SK-N-SH (cell line): ENCODE results near the gene IL11RA. TPM values are rescaled to one million over a fixed set of nuclear protein-coding genes. Genes with fewer than 3 reads are reported as not detected.

Experiments used
- CTCF ChIA-PET: fragments of 300-600, 350-600 bp; formaldehyde crosslinking; extraction: SDS; loops from one replicate; lab custom pipeline; 2021; lab: Yijun Ruan, JAX
- POLR2A ChIA-PET: fragments of 350-600 bp; sonication (Branson Sonifier 250); formaldehyde crosslinking; extraction: SDS; loops from one replicate; lab custom pipeline; 2020; ENCODE audit warnings: antibody characterized with exemption, inconsistent platforms; lab: Yijun Ruan, JAX
- DNase-seq: peaks from one replicate; pipeline ENCODE4 v3.0.0; 2012
- H2AFZ ChIP-seq: fragments of 200-600 bp; sonication (generic); 2 replicates; pipeline ENCODE4 v1.8.1; 2016; ENCODE audit warnings: antibody characterized with exemption, mild to moderate bottlenecking, low read depth
- H3F3A ChIP-seq: fragments of 200-600 bp; sonication (generic); replicated peaks from 2 replicates; pipeline ENCODE3; 2016; ENCODE audit warnings: antibody characterized with exemption, mild to moderate bottlenecking; ENCODE audit not compliant: insufficient read depth
- H3K27ac ChIP-seq, 2 experiments: fragments of 200-500 bp in 1 of 2; fragments of 200-600 bp in 1 of 2; sonication (Bioruptor generic) in 1 of 2; sonication (generic), shearing (Covaris generic) in 1 of 2; 2 replicates each; pipeline versions ENCODE4 v1.5.1 to v1.6.1; 2014 to 2016; ENCODE audit warnings: low read depth in 2 of 2, inconsistent platforms in 1 of 2, low read length in 1 of 2, mild to moderate bottlenecking in 1 of 2, mixed read lengths in 1 of 2
- H3K27me3 ChIP-seq: fragments of 200-600 bp; sonication (generic), shearing (Covaris generic); 2 replicates; pipeline ENCODE4 v1.6.1; 2016; ENCODE audit warnings: mixed run types; ENCODE audit not compliant: insufficient read depth
- H3K36me3 ChIP-seq, 2 experiments: fragments of 200-500 bp in 1 of 2; fragments of 200-600 bp in 1 of 2; sonication (Bioruptor generic) in 1 of 2; sonication (generic) in 1 of 2; replicated peaks in 1 of 2; 2 replicates each; pipeline versions ENCODE3 to v1.5.1; 2014 to 2016; ENCODE audit warnings: low read length in 1 of 2, mild to moderate bottlenecking in 1 of 2; ENCODE audit not compliant: insufficient read depth in 2 of 2, control insufficient read depth in 1 of 2
- H3K4me1 ChIP-seq, 2 experiments: fragments of 200-500 bp in 1 of 2; fragments of 200-600 bp in 1 of 2; sonication (Bioruptor generic) in 1 of 2; sonication (generic), shearing (Covaris generic) in 1 of 2; 2 replicates each; pipeline versions ENCODE4 v1.5.1 to v1.6.1; 2014 to 2016; ENCODE audit warnings: low read depth in 1 of 2, low read length in 1 of 2, mixed run types in 1 of 2; ENCODE audit not compliant: insufficient read depth in 2 of 2, control insufficient read depth in 1 of 2
- H3K4me2 ChIP-seq: fragments of 200-600 bp; sonication (generic), shearing (Covaris generic); 2 replicates; pipeline ENCODE4 v1.6.1; 2017; ENCODE audit warnings: mixed run types
- H3K4me3 ChIP-seq, 2 experiments: fragments of 200-500 bp in 1 of 2; fragments of 200-600 bp in 1 of 2; sonication (Bioruptor generic) in 1 of 2; sonication (generic), shearing (Covaris generic) in 1 of 2; 2 replicates each; pipeline versions ENCODE4 v1.5.1 to v1.8.1; 2014 to 2016; ENCODE audit warnings: low read depth in 2 of 2, inconsistent platforms in 1 of 2, low read length in 1 of 2, mild to moderate bottlenecking in 1 of 2, mixed read lengths in 1 of 2, moderate library complexity in 1 of 2
- H3K79me2 ChIP-seq: fragments of 200-600 bp; sonication (generic); 2 replicates; pipeline ENCODE4 v1.8.1; 2017; ENCODE audit warnings: mild to moderate bottlenecking; ENCODE audit not compliant: insufficient read depth
- H3K9ac ChIP-seq: fragments of 200-600 bp; sonication (generic); 2 replicates; pipeline ENCODE4 v1.6.1; 2017; ENCODE audit warnings: mixed run types
- H3K9me2 ChIP-seq: fragments of 200-600 bp; sonication (generic); 2 replicates; pipeline ENCODE4 v1.6.1; 2017; ENCODE audit warnings: mixed run types
- H3K9me3 ChIP-seq: fragments of 200-600 bp; sonication (generic); 2 replicates; pipeline ENCODE4 v1.6.1; 2017; ENCODE audit warnings: mixed run types, mild to moderate bottlenecking, moderate library complexity
- H4K20me1 ChIP-seq: fragments of 200-600 bp; sonication (generic); 2 replicates; pipeline ENCODE4 v1.6.1; 2017; ENCODE audit warnings: mild to moderate bottlenecking, mixed run types; ENCODE audit not compliant: insufficient read depth
- CHD2 ChIP-seq: fragments of 150-350 bp; IDR thresholded peaks from 2 replicates; pipeline ENCODE4 v1.6.1; 2018; ENCODE audit warnings: low read length; ENCODE audit not compliant: partially characterized antibody
- CTCF ChIP-seq: fragments of 200-600 bp; sonication (generic); IDR thresholded peaks from 2 replicates; pipeline ENCODE4 v1.6.1; 2017; ENCODE audit warnings: antibody characterized with exemption, mild to moderate bottlenecking, moderate library complexity
- EZH2phosphoT487 ChIP-seq: fragments of 200-600 bp; sonication (generic); IDR thresholded peaks from 2 replicates; pipeline ENCODE4 v1.6.1; 2017; ENCODE audit warnings: low read depth, mixed run types, mild to moderate bottlenecking, antibody characterized with exemption, moderate library complexity, borderline replicate concordance
- IRF3 ChIP-seq: fragments of 150-350 bp; IDR thresholded peaks from 2 replicates; pipeline ENCODE4 v1.6.1; 2016; ENCODE audit warnings: mild to moderate bottlenecking, low read depth, low read length
- MXI1 ChIP-seq: IDR thresholded peaks from 2 replicates; pipeline ENCODE4 v1.6.1; 2012; ENCODE audit warnings: mild to moderate bottlenecking, low read depth, low read length, improper control_type of control experiment
- NFIC ChIP-seq: IDR thresholded peaks from 2 replicates; pipeline ENCODE4 v1.4.0; 2012; ENCODE audit warnings: borderline replicate concordance
- POLR2AphosphoS5 ChIP-seq: IDR thresholded peaks from 2 replicates; pipeline ENCODE4 v1.6.1; 2012; ENCODE audit warnings: low read depth, low read length
- RAD21 ChIP-seq: IDR thresholded peaks from 2 replicates; pipeline ENCODE4 v1.6.1; 2012; ENCODE audit warnings: mild to moderate bottlenecking, low read length
- SMC3 ChIP-seq: IDR thresholded peaks from 2 replicates; pipeline ENCODE4 v1.6.1; 2012; ENCODE audit warnings: low read depth, low read length, improper control_type of control experiment
- TAF1 ChIP-seq: IDR thresholded peaks from 2 replicates; pipeline ENCODE4 v1.6.1; 2012; ENCODE audit warnings: low read depth, mild to moderate bottlenecking, low read length, moderate library complexity, borderline replicate concordance
- TEAD4 ChIP-seq: IDR thresholded peaks from 2 replicates; pipeline ENCODE4 v1.4.0; 2012; ENCODE audit warnings: mild to moderate bottlenecking, borderline replicate concordance; ENCODE audit not compliant: insufficient read depth
- WGBS: methylation state at CpG from one replicate; pipeline ENCODE4 v1.1.6; 2017; ENCODE audit warnings: low lambda C conversion rate; 5-methylcytosine and 5-hydroxymethylcytosine counted together
- polyA plus RNA-seq, 3 experiments: library from polyadenylated mRNA; depleted of rRNA; stranded (reverse); fragments of >200 nt; gene quantifications; 2 replicates each; pipeline ENCODE4 v1.2.3, GENCODE V29; 2012

IL11RA gene
- polyA plus RNA-seq, 1 of the 3 experiments (the other 2 are of a cell fraction): 16.5 TPM

GRCh38 chr9:34630402-34631154, 21.4 kb upstream of the IL11RA start:
- H3K9me3 ChIP-seq: no peaks in the 10 kb centered on the region
- no peak overlapping the region for H3K27ac ChIP-seq
- 60% methylated on average over 5 of the region's 5 CpGs for WGBS
- H3K36me3 ChIP-seq: peaks cover 0 to 5% of the 10 kb centered on the region in 2 experiments
- no peaks in the 10 kb centered on the region for H3K9me2 ChIP-seq
- POLR2A ChIA-PET: no interaction called here
- peaks cover 21% of the 10 kb centered on the region; the same call in 1 of the 2 replicates for H3K27me3 ChIP-seq
- peaks cover 0 to 10% of the 10 kb centered on the region in 2 experiments; a peak in 1 of 4 replicates for H3K4me1 ChIP-seq
- TF ChIP-seq MXI1 (no peak), NFIC (no peak), TAF1 (no peak)
- TF ChIP-seq, all 33 proteins: peak for 0
- H3F3A ChIP-seq: no peaks in the 10 kb centered on the region
- no peak overlapping the region for H3K4me2 ChIP-seq
- no peak overlapping the region for H3K4me3 ChIP-seq
- no peak overlapping the region for H3K9ac ChIP-seq
- DNase-seq: no peak
- CTCF ChIA-PET: interaction anchor here (1.2 to 12.3 kb wide), 8 partner anchors 16 to 83 kb away, joined by 4 to 256 read pairs (median 6); partner anchors contain the start of genes GALT and RPP25L
- peaks cover 4% of the 10 kb centered on the region; the same call in 1 of the 2 replicates for H3K79me2 ChIP-seq
- H4K20me1 ChIP-seq: 0 out of 2 replicates have a peak, but pooled peaks cover 3% of the 10 kb centered on the region
- H2AFZ ChIP-seq: no peak overlapping the region

GRCh38 chr9:34633166-34633565, 18.8 kb upstream of the IL11RA start:
- Histone ChIP-seq H3F3A (no peaks in the 10 kb centered on the region), H2AFZ (no peak overlapping the region), H4K20me1 (0 out of 2 replicates have a peak, but pooled peaks cover 3% of the 10 kb centered on the region), H3K79me2 (peaks cover 22% of the 10 kb centered on the region), H3K27ac (no peak overlapping the region), H3K27me3 (peaks cover 14% of the 10 kb centered on the region; the same call in 1 of the 2 replicates), H3K9me3 (no peaks in the 10 kb centered on the region), H3K9ac (no peak overlapping the region), H3K36me3 (peaks cover 0 to 5% of the 10 kb centered on the region in 2 experiments), H3K9me2 (no peaks in the 10 kb centered on the region), H3K4me3 (no peak overlapping the region), H3K4me1 (peaks cover 1 to 24% of the 10 kb centered on the region in 2 experiments; a peak in 1 of 4 replicates), H3K4me2 (no peak overlapping the region)
- ChIA-PET CTCF (interaction anchor here (0.5 to 12.3 kb wide), 30 partner anchors 9 to 607 kb away, joined by 3 to 256 read pairs (median 6); partner anchors contain the start of genes CCL21, CNTFR, DCTN3 and GALT), POLR2A (no interaction called here)
- no peak for DNase-seq
- TF ChIP-seq EZH2phosphoT487: no peak
- 93% methylated on average over 5 of the region's 5 CpGs for WGBS

GRCh38 chr9:34633851-34634550, 18.0 kb upstream of the IL11RA start:
- POLR2A ChIA-PET: no interaction called here

More at GRCh38 chr9:34633851-34634550, 18.0 kb upstream of the IL11RA start:
- H3F3A ChIP-seq: no peaks in the 10 kb centered on the region
- CTCF ChIA-PET: interaction anchor here (0.5 to 12.3 kb wide), 45 partner anchors 10 to 608 kb away, joined by 3 to 256 read pairs (median 4); partner anchors contain the start of genes CCL21, CCL27, CNTFR and DCTN3
- peaks cover 22% of the 10 kb centered on the region for H3K79me2 ChIP-seq
- H3K4me2 ChIP-seq: no peak overlapping the region
- no peak overlapping the region; a peak in 1 of 4 replicates for H3K4me3 ChIP-seq
- H4K20me1 ChIP-seq: 0 out of 2 replicates have a peak, but pooled peaks cover 3% of the 10 kb centered on the region
- H2AFZ ChIP-seq: no peak overlapping the region
- no peak overlapping the region for H3K9ac ChIP-seq
- no peaks in the 10 kb centered on the region for H3K9me3 ChIP-seq
- no peaks in the 10 kb centered on the region for H3K9me2 ChIP-seq
- H3K36me3 ChIP-seq: peaks cover 0 to 5% of the 10 kb centered on the region in 2 experiments
- H3K4me1 ChIP-seq: peaks cover 4 to 24% of the 10 kb centered on the region in 2 experiments; a peak in 1 of 4 replicates
- peaks cover 9% of the 10 kb centered on the region; the same call in 1 of the 2 replicates for H3K27me3 ChIP-seq
- WGBS: 10% methylated on average over 2 of the region's 3 CpGs
- no peak overlapping the region for H3K27ac ChIP-seq
- TF ChIP-seq TEAD4: no peak
- peak; percentile 88 for TF ChIP-seq RAD21
- TF ChIP-seq POLR2AphosphoS5: peak; percentile 15; the same call in 1 of the 2 replicates
- TF ChIP-seq CHD2: peak; percentile 36
- peak; percentile 85 for TF ChIP-seq CTCF
- peak; percentile 65 for TF ChIP-seq SMC3
- TF ChIP-seq IRF3: no peak
- peak; percentile 84 for DNase-seq
